NCI-H82 treated with DMSO at 0.1 percent for 48 hours (cell line): ENCODE data around the gene EBF3.

Experiments used
- DNase-seq: peaks from one replicate; lab custom pipeline; 2025; ENCODE audit not compliant: unreplicated experiment; lab: John Stamatoyannopoulos, UW

The EBF3 gene

DNA sequence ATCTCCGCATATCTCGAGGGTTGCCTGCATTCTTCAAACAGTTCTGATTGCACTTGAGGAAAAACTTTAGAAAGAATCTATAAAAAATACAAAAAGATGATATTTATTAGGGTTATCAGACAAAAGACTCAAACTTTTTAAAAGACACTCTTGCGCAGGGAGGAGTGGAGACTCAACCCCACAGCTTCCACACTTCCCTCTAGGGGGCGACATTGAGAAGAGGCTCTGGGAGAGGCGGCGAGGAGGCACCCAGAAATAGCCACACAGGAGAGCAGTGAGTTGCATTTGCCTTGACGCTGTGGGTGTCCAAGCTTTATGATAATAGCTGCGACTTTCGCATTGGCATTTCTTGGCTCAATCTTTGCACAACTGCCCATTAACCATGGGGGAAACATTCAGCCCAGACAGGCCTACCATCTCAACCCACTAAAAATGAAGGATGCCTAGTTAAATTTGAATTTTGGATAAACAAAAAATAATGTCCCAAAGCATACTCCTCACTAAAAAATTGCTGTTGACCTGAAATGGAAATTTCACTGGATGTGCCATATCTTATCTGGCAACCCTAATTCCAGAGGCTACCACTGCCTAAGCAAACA is 86.2 kb downstream of the EBF3 start:
- DNase-seq: no peak

DNA sequence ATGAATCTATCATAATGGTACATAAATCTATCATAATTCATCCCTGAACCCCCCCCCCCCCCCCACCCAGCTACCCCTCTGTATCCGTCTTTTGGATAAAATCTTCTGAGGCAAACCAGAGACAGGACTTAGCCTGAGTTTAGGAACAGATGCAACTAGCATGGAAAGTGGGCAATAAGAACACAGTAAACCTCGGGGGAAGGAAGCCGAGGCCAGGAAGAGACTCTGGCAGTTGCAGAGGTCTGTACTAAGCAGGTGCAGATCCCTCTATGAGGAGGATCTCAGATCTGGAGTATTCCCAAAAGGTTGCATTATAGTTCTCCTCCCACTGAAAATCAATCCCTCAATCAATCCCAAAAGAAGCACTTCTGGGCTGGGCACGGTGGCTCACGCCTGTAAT is 87.2 kb downstream of the EBF3 start:
- DNase-seq: no peak

DNA sequence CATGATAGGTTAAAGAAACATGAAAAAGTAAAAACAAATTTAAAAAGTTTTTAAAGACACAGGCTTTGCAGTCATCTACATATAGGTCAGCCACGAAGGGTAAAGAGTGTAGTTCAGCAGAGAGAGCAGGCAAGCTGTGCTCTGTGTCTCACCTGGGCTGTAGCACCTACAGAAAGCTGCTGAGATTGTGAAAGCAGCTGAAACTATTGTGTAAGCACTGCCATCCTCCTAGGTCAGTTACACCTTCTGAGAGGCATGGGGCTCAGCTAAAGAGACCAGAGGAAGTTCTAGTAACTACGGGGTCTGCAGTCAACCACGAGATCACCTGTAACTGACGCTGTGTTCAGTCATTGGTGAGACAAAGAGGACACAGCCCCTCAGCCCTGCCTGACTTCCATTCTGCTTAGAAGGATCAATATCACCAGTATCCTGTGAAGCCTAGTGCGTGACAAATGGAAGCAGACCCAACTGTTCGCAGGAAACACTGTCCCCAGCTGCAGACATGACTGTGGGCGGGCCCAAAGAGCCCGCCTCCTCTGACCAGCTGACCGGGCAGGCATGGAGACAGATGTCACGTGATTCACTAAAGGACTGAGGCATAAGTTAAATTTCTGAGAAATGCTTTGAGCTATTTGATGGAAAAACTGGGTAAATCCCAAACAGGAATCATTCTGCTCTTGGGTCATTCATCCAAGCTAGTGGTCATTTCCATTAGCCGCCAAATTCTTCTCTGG is 87.9 kb downstream of the EBF3 start:
- no peak for DNase-seq

DNA sequence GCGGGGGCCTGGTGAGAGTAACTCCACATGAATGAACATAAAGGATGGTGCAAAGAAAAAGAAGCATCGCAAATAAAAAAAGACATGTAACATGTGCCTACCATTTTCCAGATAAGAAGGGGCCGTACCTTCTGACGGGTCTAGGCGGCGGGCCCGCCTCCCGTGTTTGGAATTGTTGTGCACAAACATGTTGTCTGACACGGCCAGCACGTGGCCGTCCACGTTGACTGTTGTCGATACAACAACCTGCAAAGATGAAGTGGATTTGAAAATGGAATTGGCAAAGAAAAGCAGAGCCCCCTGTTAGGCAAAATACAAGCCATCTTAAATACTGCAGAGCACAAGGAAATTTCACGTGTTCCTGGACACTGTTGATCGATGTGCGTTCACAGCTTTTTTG is 90.7 kb downstream of the EBF3 start:
- no peak for DNase-seq

DNA sequence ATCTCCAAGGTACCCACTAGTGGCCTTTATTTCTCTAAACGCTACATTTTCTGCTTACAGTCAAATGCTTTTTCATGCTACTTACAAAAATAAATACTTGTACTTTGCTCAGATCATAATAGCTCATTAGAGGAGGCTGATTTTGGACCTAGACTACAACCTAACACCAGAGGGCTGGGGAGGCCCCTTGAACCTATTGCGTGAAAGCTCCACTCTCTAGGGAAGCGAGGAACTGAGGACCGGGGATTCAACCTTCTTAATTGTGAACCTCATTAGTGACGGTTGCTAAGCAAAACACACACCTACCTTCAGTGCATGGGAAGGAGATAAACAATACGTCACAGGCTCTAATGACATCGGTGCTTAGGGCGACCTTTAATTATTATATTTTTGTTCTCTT is 92.1 kb downstream of the EBF3 start:
- DNase-seq: peak; percentile 73

DNA sequence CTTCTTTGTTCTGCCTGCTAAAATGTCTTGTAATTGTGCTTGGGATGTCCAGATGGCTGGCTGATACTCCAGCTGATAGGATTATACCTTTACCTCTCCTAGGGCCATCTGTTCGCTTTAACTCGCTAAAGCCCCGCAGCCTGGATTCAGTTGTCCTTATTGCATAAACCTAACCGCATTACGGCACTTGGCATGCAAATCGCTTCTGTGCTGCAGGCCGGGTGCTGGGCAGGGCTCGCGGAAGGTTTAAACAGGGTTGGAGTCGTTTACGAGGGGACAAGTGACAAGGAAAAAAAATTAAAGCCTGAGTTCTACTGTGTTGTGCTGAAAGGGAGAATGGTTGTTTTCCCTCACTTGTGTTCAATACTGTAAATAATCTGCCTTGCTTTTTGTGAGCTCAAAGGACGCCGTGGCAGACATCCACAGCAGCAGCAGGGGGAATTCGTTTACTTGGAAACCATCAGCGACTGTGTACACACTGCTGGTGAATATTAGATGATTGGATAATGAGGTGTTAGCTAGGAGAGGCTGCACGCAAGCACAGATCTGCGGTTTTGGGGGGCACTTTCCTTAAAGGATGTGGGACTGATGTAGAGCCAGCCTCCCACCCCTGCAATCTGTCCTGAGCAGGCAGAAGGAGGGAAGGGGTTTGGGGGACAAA is 93.0 kb downstream of the EBF3 start:
- DNase-seq: peak; percentile 98

DNA sequence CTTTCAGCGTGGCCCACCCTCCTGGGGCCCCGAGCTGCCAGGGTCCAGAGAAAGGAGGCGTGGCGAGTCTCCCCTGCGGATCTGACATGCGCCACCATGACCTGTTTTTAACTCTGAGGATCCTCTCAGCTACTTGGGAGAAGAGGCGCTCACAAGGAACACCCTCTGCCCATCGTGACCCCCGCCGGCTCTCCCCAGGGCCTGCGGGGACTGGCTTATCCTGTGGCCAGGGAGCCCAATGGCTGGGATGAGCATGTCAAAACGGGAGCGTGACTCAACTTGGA is 93.7 kb downstream of the EBF3 start:
- DNase-seq: peak; percentile 56

DNA sequence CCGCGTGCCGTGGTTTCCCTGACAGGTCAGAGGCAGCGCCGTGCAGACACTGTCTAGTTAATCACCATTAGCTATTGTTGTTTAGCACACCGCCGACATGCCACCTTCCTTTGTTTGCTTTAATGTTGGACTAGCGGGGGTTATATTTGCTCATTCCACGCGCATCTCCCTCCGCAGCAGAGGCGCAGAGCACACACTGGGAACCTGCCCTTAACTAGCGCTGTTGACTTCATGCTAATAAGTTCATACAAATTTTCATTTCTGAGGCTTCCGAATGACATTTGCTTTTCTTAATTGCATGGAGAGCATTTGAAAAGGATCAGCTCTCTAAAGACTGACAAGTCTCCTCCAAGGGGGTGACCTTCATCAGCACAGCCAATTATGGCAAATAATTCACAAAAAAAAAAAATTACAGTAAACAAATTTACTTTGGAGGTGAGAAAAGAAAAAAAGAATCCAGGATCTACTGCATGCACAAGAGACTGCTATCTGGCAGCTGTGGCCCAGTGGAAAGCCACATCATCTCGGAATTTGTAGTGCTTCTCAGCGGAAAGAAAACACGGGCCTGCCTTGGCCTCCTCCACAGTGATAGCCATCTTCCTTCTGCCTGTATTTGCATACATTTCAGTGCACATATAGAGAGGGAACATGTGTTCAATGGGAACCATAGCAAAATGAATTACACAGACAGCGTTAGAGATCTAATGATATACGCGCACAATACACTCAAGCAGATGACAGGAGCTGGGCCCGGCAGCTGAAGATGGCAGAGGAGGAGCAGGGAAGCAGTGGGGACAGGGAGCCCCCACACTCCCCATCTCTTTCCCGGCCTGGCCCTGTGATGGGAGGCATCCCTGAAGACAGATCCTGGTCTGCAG is 94.2 kb downstream of the EBF3 start:
- DNase-seq: no peak

DNA sequence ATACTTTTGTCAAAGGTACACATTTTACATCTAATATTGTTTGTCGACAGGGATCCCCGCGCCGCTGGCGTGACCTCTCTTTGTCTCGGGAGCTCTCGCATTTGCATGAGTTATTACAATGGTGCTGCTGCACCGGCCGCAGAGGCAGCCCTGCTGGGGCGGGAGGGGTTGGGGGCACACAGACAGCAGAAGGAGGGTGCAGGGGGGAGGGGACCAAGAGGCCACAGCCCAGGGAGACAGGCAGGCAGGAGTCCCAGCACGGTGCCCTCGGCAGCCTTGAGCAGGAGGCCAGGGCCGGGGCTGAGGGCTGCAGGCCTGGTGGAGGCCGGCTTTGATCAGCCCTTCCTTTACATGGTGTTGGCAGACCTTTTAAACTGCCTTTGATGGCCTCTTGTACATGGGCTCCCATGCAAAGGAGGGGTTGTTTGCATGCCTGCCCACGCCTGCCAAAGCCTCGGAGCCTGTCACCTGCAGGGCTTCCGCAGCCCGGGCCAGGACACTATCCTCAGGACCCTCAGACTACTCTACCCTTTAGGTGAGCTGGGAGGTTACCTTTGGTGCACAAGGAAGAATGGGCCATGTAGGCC is 95.5 kb downstream of the EBF3 start:
- DNase-seq: no peak

DNA sequence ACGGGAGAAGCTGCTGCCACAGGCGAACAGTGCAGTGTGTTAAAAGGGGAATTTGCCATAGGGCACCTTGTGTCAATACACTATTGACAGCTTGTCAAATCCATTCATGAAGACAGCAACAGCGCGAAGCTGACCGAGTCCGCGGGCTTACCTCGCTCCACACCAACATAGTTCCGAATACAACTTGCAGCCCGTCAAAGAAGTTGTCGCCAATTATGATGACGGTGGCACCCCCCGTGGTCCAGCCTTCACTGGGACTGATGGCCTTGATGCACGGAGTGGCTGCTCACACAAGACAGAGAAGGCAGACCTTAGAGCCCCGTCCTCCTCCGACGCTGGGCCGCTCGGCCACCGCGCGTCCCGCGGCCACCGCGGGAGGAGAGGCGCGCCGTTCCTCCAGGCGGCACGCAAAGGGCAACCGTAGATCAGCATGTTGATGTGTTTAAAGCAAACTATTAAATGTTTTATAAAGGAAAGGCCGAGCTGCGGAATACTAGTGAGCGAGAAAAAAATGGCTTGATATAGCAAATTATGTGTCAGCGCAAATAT is 96.4 kb downstream of the EBF3 start:
- no peak for DNase-seq

DNA sequence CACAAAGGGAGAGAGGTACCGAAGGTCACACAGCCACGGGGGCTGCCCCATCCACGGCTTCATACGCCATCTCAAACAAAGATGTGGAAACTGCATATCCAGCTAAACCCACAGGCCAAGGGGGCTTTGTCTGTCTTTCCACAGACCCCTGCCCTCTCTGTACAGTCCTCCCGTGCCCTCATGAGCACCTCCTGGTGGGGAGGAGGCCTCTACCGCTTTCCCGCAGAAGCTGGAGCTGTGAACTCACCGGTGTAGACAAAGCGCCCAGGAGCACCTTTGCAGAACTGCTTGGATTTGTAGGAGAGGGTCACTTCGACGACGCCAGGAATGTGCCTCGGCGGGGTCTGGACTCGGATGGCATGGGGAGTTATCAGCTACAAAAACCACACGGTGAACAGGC is 97.2 kb downstream of the EBF3 start:
- DNase-seq: no peak

DNA sequence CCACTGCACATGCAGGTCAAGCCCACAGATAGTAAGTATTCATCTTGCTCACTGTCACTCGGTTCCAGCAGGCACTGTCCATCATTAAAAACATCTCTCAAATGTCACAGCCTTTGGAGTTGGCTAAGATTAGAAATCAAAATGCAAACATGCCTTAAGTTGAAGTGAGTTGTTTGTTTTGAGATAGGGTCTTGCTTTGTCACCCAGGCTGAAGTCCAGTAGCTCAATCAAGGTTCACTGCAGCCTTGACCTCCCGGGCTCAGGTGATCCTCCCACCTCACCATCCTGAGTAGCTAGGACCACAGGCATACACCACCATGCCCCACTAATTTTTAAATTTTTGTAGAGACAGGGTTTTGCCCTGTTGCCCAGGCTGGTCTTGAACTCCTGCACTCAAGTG is 98.1 kb downstream of the EBF3 start:
- DNase-seq: no peak

DNA sequence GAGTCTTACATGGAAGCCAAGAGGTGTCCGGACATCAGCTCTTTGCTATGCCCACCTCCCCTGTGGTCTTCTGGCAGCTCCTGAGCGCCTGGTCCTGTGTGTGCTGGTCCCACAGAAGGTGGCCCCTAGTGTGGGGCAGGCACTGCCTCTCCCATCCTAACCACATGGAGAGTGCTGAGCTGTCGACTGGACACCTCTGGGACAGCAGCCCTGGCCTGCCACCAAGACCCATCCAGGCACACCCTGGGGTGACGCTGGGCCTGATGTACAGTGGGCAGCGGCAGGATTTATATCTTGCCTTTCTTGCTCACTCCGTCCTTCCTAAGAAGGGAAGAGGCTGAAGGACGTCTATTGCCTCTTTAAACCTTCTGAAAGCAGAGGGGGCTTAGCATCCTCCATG is 98.7 kb downstream of the EBF3 start:
- no peak for DNase-seq

DNA sequence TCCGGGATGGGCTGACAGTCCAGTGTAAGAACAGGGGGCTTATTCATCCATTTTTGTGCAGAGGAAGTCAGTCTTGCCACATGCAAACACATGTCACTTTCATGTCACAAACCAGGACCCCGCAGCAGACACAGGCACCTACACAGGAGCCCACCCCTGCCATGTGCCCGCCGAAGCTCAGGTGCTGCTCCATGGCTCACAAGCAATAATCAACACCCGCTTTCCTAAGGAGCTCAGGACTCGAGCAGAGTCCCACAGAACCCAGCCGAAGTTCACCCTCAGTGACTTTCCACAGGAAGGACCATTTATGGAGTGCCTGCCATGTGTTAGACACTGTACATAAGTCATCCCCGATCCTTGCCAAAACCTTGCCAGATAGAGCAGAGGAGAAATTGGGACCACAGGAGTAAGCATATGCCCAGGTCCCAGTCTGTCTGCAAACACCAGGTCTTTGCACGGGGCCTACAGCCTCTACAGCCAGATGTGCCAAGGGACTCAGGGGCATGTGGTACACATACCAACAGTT is 99.4 kb downstream of the EBF3 start:
- DNase-seq: no peak

DNA sequence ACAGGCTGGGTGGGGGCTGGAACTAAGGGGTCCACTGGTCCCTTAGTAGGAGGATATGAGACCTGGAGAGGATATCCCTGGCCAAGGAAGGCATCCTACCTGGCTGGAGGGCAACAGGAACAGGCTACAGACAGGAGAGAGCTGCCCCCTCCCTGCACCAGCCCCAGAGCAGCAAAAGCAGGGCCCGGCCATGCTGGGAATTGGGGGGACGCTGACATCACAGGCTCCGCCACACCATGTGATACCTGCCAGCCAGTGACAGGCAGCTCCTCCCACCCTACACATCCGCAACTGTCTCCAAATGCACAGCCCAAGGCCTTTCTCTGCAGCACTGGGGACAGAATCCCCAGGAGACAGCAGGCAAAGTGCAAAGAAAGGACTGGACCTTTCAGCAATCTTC is 100.0 kb downstream of the EBF3 start:
- no peak for DNase-seq

DNA sequence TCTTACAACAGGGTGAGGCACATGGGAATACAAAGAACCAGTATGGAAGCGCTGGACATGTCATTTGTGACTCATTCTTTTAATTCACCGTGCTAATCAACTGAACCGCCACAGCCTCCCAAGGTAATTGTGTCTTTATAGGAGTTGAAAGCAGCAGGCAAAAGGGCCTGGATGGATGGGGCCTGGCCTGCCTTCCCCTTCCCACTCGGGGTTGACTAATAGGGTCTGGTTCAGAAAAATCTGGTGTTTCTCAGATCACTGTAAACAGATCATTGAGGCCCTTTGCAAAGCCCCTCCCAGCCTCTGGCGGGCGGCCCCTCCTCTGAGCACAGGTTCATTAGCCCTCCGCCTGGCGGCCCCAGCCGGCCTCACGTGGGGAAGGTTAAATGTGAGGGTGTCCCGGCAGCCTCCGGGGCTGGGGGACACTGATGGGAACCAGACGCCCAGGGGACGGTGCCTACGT is 100.8 kb downstream of the EBF3 start:
- no peak for DNase-seq

DNA sequence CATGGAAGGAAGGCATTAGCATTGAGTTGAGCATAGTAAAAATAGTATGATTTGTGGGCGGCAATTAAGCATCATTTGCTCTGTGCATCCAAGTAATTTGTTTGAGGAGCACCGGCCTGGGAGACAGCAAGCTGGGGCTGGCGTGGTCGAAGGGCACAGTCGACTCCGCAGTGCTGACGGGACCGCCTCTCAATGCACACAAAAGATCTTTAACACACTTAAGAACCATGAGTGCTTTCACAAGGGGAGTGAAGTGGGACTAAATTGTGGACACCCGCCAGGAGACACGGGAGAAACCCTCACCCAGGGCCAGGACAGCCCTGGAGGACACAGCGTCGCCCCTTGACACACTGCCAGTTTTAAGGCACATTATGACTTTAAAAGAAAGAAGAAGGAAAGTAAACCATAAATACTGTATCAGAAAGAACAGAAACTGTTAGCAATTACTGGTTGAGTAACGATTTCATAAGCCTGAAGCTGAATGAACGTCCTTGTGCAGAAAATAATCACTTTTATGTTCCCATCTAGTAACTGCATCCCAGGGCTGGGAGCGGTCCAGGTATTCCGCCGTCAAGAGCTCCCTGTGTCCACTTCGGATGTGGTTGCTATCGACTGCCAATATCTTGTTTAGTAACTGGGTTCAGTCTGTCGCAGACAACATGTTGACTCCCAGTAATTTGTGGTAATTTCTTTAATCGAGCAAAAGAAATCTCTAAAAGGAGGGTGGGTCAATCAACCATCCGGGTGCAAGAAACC is 102.1 kb downstream of the EBF3 start:
- no peak for DNase-seq

DNA sequence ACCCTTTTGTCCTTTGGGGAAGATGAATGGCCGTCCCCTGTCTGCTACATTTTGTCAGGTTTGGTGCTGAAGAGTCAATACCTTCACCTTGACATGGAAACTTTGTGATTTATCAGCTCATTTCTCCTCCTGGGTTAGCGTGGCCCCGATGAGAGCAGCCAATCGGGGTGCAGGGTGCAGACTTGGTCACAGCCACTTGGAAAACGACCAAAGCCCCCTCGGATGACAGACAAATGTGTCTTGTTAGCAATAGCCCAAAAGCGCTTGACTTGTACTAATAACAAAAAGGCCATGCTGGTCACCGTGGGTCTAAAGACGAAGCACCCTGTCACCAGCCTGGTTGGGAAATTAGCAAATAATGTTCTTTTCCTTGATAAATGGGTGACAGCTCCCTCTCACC is 103.7 kb downstream of the EBF3 start:
- DNase-seq: no peak

DNA sequence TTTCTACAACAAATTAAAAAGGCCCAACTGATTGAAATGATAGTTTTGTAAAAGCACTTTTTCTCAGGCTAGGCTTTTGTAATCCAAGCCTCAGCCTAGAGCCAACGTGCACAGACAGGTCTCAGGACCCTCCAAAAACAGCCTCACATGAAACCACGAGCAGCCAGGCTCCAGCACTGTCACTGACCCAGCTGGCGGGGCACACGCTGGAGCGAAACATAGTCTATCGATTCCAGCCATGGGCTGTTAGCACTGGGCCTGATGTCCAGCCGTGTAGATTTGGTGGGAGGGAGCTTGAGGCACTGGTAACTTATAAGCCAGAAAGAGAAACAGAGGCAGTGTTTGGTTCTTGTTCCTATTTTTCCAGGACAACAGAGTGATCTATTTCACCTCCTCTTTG is 104.5 kb downstream of the EBF3 start:
- DNase-seq: no peak
